NCI-H2227 (cell line): ENCODE results near the gene PPAT.
A peak's percentile ranks its signal among the peaks of the same experiment; 100 is the strongest.
"Not testable (repeated sequence)": the region's sequence is repeated elsewhere in the genome, so short reads cannot be mapped to it uniquely, and the experiment has no call there.

Experiments
- DNase-seq: peaks from one replicate; lab custom pipeline; 2025; ENCODE audit not compliant: unreplicated experiment; lab: John Stamatoyannopoulos, UW

The PPAT gene

GRCh38 chr4:56387023-56388001 is 48.1 kb downstream of the PPAT start, which contains the start of gene AASDH:
Gene AASDH (minus strand): TSS chr4:56387491. CDS start chr4:56384299, 3,192 bp downstream.
- peak; percentile 94 for DNase-seq

- DNase-seq = no peak
Measured at GRCh38 chr4:56386091-56386490, 49.3 kb downstream of the PPAT start.

GRCh38 chr4:56375458-56375857 is 60.0 kb downstream of the PPAT start:
- DNase-seq = no peak

DNA sequence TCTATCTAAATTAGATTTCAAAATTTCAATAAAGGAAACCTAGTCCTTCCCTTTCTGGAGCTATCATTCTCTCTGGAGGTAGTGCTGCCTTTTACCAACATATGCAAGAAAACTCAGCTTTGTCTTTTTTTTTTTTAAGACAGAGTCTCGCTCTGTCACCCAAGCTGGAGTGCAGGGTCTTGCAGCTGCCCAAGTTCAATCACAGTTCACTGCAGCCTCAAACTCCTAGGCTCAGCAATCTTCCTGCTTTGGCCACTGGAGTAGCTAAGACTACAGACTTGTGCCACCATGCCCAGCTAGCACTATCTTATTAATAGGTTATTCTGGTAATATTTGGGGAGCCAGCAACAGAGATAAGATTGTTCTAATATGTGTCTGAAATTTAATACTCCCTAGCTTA is 60.5 kb downstream of the PPAT start:
- no peak for DNase-seq

GRCh38 chr4:56372774-56373173 is 62.6 kb downstream of the PPAT start:
- DNase-seq = no peak

DNA sequence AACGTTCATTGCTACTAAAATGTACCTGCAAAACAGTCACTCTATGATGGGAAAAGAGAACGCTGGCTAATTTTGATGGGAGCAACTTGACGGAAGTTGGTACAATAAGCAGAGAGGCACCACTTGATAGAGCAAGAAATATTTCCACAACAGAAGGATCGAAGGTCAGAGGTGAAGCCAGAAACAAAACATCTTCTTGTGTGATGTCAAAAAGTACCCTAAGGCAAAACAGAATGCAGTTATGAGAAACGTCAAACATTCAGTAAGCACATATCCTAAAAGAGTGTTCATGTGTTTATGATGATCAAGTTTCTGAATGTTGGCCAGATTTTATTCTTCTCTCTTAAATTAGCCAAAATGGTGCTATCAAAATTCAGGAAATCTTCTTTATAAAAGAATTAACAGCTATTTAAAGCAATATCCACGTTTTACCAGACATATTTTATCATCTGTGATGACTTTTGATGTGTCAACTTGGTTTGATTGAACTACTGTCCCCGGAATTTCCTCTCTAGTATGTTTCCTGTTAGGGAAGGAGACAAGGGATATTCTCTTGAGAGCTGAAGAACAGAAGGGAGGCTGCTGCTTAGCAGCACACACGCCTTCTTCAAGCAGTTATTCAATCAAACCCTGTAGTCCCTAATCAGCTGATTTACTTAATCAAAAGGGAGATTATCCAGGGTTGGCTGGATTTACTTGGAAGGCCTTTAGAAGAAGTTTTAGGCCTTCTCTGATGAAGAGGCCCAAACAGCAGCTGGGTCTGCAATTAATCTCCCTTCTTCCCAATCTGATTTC is 63.8 kb downstream of the PPAT start:
- DNase-seq = no peak

DNA sequence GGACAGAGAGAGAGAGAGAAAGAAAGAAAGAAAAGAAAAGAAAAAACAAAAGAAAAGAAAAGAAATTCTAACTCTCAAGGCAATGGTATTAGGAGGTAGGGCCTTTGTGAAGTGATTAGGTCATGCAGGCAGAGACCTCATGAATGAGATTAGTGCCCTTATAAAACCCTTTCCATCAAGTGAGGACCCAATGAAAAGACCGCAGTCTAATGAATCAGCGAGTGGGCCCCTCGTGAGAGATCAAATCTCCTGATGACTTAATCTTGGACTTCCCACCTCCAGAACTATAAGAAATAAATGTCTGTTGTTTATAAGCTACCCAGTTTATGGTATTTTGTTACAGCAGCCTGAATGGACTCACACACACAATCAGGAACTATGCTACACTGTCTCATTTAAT is 65.0 kb downstream of the PPAT start:
- no peak for DNase-seq

- not testable (repeated sequence) for DNase-seq
Measured at GRCh38 chr4:56362981-56363380, 72.4 kb downstream of the PPAT start.

GRCh38 chr4:56360071-56360470 is 75.3 kb downstream of the PPAT start:
- no peak for DNase-seq

- no peak for DNase-seq
Measured at GRCh38 chr4:56356650-56357049, 78.8 kb downstream of the PPAT start.

GRCh38 chr4:56348576-56348975 is 86.8 kb downstream of the PPAT start:
- DNase-seq = no peak

DNA sequence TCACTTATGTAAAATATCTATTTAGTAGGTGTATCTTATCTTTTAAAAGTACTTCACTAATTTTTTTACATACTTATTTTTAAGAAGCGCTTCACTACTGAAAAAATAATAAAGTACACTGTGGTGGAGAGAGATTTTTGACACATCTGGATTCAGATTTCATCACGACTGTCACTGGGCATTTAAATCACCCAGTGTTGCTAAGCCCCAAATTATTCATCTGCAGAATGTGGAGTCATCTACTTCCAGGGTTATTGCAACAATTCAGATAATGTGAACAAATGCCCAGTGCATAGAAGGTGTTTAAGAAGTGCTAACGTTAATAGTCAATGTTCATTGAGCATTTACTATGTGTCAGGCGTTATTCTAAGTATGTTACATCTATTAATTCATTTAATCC is 90.0 kb downstream of the PPAT start:
- no peak for DNase-seq
